CD4-positive, alpha-beta T cell (primary cell): Measurements from ENCODE around the gene PDE6G. TPM values are rescaled to one million over a fixed set of nuclear protein-coding genes. Genes with fewer than 3 reads are reported as not detected.

ENCODE experiments used
- ATAC-seq: fragments of 200-7000 bp; cut with Tn5 transposase; one replicate; pipeline ENCODE4 v1.10.0; 2022; ENCODE audit warnings: mild to moderate bottlenecking; ENCODE audit not compliant: poor library complexity
- CTCF ChIA-PET: fragments of 350-600 bp; sonication (Branson Sonifier 250); formaldehyde crosslinking; loops from one replicate; lab custom pipeline; 2021; ENCODE audit warnings: antibody characterized with exemption, inconsistent platforms; lab: Charles Lee
- POLR2A ChIA-PET: fragments of 350-600 bp; sonication (Branson Sonifier 250); formaldehyde crosslinking; loops from one replicate; lab custom pipeline; 2021; ENCODE audit warnings: antibody characterized with exemption, inconsistent platforms; lab: Charles Lee
- DNase-seq, 14 experiments: peaks; one replicate each; pipeline ENCODE4 v3.0.0-alpha.2; 2013 to 2020; ENCODE audit warnings: mixed read lengths in 2 of 14
- H3K27ac ChIP-seq, 2 donors: one replicate each; pipeline versions ENCODE4 v1.5.1 to v1.7.0; 2013; ENCODE audit warnings: low read length in 2 of 2, low read depth in 1 of 2, mild to moderate bottlenecking in 1 of 2
- H3K27me3 ChIP-seq, 2 experiments: 1 replicate in 1 of 2; 2 replicates in 1 of 2; pipeline versions ENCODE4 v1.6.1 to v1.7.0; 2013; ENCODE audit warnings: low read length in 2 of 2, control low read depth in 1 of 2, mild to moderate bottlenecking in 1 of 2, moderate library complexity in 1 of 2; ENCODE audit not compliant: insufficient read depth in 2 of 2, control insufficient read depth in 1 of 2
- H3K36me3 ChIP-seq: one replicate; pipeline ENCODE4 v1.6.1; 2013; ENCODE audit warnings: low read length, control low read depth; ENCODE audit not compliant: insufficient read depth
- H3K4me1 ChIP-seq: one replicate; pipeline ENCODE4 v1.6.1; 2013; ENCODE audit warnings: low read length, control low read depth; ENCODE audit not compliant: insufficient read depth
- H3K4me3 ChIP-seq: one replicate; pipeline ENCODE4 v1.5.1; 2013; ENCODE audit warnings: mild to moderate bottlenecking, low read length, moderate library complexity
- H3K9me3 ChIP-seq, 2 experiments: 1 replicate in 1 of 2; 2 replicates in 1 of 2; pipeline versions ENCODE4 v1.6.1 to v1.7.0; 2013; ENCODE audit warnings: low read length in 2 of 2, mild to moderate bottlenecking in 2 of 2, control low read depth in 1 of 2, moderate library complexity in 1 of 2; ENCODE audit not compliant: control insufficient read depth in 1 of 2, insufficient read depth in 1 of 2
- H3K27ac Mint-ChIP-seq: one replicate; pipeline ENCODE4 v1.8.0; 2020; ENCODE audit warnings: mixed read lengths
- H3K27me3 Mint-ChIP-seq: one replicate; pipeline ENCODE4 v1.8.0; 2021; ENCODE audit warnings: mixed read lengths
- H3K36me3 Mint-ChIP-seq: one replicate; pipeline ENCODE4 v1.8.0; 2021; ENCODE audit warnings: low read depth, mixed read lengths
- H3K4me1 Mint-ChIP-seq: one replicate; pipeline ENCODE4 v1.8.0; 2021; ENCODE audit warnings: low read depth, mixed read lengths
- H3K4me3 Mint-ChIP-seq: one replicate; pipeline ENCODE4 v1.8.0; 2020; ENCODE audit warnings: mild to moderate bottlenecking, mixed read lengths
- H3K9me3 Mint-ChIP-seq: one replicate; pipeline ENCODE4 v1.8.0; 2020; ENCODE audit warnings: mixed read lengths
- intact Hi-C, 2 experiments: fragments of 100-400 bp; cut with DNase I in 1 of 2; cut with micrococcal nuclease in 1 of 2; formaldehyde crosslinking; loops; one replicate each; pipeline versions ENCODE4 v1.15.1 to v1.9.0; 2023 to 2025; cut with DNase I, micrococcal nuclease
- total RNA-seq, 174 experiments: library from RNA in 2 of 174; stranded (reverse) in 2 of 174; gene quantifications; one replicate each; pipeline ENCODE4 v1.2.3 and lab custom pipeline; 2021 to 2026
- TF ChIP-seq, protein P1 (sequence below): fragments of 200-600 bp; IDR thresholded peaks from one replicate; pipeline ENCODE4 v1.8.0; 2022; ENCODE audit warnings: antibody characterized with exemption, mild to moderate bottlenecking

PDE6G gene
- total RNA-seq, 2 experiments from 2014 or later: 0.49 to 0.92 TPM

DNA sequence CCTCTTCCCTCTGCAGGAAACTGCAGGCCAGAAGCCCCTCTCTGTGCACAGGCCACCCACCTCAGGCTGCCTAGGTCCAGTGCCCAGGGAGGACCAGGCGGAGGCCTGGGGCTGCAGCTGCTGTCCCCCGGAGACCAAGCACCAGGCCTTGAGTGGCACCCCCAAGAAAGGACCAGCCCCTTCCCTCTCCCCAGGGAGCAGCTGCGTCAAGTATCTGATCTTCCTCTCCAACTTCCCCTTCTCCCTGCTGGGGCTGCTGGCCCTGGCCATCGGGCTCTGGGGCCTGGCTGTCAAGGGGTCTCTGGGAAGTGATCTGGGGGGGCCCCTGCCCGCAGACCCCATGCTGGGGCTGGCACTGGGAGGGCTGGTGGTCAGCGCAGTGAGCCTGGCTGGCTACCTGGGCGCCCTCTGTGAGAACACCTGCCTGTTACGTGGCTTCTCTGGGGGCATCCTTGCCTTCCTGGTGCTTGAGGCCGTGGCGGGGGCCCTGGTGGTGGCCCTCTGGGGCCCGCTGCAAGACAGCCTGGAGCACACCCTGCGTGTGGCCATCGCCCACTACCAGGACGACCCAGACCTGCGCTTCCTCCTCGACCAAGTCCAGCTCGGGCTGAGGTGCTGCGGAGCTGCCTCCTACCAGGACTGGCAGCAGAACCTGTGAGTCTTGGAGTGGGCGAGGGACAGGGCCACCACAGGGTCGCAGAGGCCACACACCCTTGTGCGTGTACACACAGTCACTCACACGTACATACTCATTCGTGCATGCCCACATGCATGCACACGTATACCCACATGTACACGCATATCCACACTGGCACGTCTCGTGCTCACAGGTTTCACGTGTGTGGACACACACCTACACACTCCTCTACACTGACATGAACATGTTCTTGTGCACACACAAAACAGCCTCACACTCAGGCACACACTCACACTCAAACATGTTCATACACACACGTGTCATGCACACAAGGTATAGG lies 11.1 kb downstream of the PDE6G start:
- TF ChIP-seq, protein P1, sequence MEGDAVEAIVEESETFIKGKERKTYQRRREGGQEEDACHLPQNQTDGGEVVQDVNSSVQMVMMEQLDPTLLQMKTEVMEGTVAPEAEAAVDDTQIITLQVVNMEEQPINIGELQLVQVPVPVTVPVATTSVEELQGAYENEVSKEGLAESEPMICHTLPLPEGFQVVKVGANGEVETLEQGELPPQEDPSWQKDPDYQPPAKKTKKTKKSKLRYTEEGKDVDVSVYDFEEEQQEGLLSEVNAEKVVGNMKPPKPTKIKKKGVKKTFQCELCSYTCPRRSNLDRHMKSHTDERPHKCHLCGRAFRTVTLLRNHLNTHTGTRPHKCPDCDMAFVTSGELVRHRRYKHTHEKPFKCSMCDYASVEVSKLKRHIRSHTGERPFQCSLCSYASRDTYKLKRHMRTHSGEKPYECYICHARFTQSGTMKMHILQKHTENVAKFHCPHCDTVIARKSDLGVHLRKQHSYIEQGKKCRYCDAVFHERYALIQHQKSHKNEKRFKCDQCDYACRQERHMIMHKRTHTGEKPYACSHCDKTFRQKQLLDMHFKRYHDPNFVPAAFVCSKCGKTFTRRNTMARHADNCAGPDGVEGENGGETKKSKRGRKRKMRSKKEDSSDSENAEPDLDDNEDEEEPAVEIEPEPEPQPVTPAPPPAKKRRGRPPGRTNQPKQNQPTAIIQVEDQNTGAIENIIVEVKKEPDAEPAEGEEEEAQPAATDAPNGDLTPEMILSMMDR: no peak
- no peaks in the 10 kb centered on the region for H3K36me3 Mint-ChIP-seq
- no peak overlapping the region for H3K27ac ChIP-seq
- H3K4me1 ChIP-seq: no peaks in the 10 kb centered on the region
- H3K36me3 ChIP-seq: no peaks in the 10 kb centered on the region
- peaks cover 20% of the 10 kb centered on the region for H3K27me3 Mint-ChIP-seq
- ChIA-PET POLR2A (no interaction called here), CTCF (no interaction called here)
- no peaks in the 10 kb centered on the region for H3K9me3 Mint-ChIP-seq
- H3K4me3 ChIP-seq: no peak overlapping the region
- ATAC-seq (no peak), DNase-seq (no peak)
- H3K27ac Mint-ChIP-seq: no peak overlapping the region
- H3K4me3 Mint-ChIP-seq: no peak overlapping the region
- H3K4me1 Mint-ChIP-seq: no peaks in the 10 kb centered on the region
- H3K9me3 ChIP-seq: peaks cover 0 to 15% of the 10 kb centered on the region in 2 experiments
- intact Hi-C loops: no loop called here
- peaks cover 12% of the 10 kb centered on the region in 2 experiments for H3K27me3 ChIP-seq

DNA sequence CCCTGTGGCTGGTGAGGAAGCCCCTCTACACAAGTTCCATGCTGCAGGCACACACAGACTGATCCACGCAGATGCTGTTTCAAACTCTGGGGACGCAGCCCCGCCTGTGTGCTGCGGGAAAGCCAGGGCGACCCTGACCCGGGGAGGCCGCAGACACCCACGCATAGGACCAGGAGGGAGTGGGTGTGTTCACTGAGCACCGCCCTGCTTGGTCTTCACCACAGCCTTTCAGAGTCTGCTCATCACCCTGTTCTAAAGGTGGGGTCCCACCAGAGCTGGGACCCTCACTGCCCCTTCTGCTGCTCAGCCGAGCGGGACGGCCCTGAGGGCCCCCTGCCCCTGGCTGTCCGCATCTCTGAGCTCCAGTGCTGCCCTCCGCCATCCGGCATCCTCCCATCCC lies 11.8 kb downstream of the PDE6G start:
- ATAC-seq (no peak), DNase-seq (no peak)
- H3K27me3 Mint-ChIP-seq: peaks cover 15% of the 10 kb centered on the region
- no peaks in the 10 kb centered on the region for H3K4me1 Mint-ChIP-seq
- Histone ChIP-seq H3K27ac (no peak overlapping the region), H3K4me1 (no peaks in the 10 kb centered on the region), H3K9me3 (peaks cover 0 to 14% of the 10 kb centered on the region in 2 experiments), H3K36me3 (no peaks in the 10 kb centered on the region), H3K27me3 (peaks cover 8 to 11% of the 10 kb centered on the region in 2 experiments), H3K4me3 (no peak overlapping the region)
- POLR2A ChIA-PET: no interaction called here
- CTCF ChIA-PET: no interaction called here
- no peaks in the 10 kb centered on the region for H3K36me3 Mint-ChIP-seq
- no peaks in the 10 kb centered on the region for H3K9me3 Mint-ChIP-seq
- H3K27ac Mint-ChIP-seq: no peak overlapping the region
- no peak overlapping the region for H3K4me3 Mint-ChIP-seq
- intact Hi-C loops: no loop called here
- TF ChIP-seq, protein P1: no peak

DNA sequence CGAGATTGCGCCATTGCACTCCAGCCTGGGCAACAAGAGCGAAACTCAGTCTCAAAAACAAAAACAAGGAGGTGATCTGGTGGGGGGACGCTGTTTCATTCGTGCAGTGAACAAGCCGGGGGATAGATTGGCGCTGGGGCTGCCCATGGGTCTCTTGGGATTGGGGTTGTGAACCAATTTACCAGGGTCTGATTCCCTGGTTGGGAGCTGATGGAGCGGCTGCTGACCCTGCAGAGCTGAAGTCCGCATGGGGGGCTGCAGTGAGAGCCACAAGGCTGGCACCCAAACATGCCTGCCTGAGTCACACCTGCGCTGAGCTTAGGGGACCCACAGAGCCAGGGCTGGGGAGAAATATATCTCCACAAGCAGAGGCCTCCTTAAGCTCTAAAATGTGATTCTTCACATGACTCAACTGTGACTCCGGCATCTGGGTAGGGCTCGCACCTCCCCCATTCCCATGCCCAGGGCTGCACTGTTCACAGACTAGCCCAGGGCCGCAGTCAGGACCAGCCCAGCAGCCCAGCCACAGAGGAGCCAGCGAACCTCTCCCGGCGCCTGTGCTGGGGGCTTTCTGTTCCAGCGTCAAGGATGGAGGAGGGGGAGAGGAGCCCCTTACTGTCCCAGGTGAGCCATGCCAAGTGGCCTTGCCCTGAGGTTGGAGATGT lies 14.4 kb downstream of the PDE6G start:
- H3K27me3 Mint-ChIP-seq: no peaks in the 10 kb centered on the region
- H3K9me3 ChIP-seq: no peaks in the 10 kb centered on the region
- no peaks in the 10 kb centered on the region for H3K4me1 Mint-ChIP-seq
- intact Hi-C loops: no loop called here
- no peak overlapping the region for H3K27ac Mint-ChIP-seq
- no peaks in the 10 kb centered on the region for H3K27me3 ChIP-seq
- TF ChIP-seq, protein P1: no peak
- DNase-seq (no peak), ATAC-seq (no peak)
- no peaks in the 10 kb centered on the region for H3K9me3 Mint-ChIP-seq
- H3K36me3 ChIP-seq: no peaks in the 10 kb centered on the region
- no peaks in the 10 kb centered on the region for H3K36me3 Mint-ChIP-seq
- no peak overlapping the region for H3K4me3 ChIP-seq
- no peak overlapping the region for H3K4me3 Mint-ChIP-seq
- peaks cover 7% of the 10 kb centered on the region for H3K4me1 ChIP-seq
- ChIA-PET POLR2A (no interaction called here), CTCF (no interaction called here)
- no peak overlapping the region for H3K27ac ChIP-seq
